TTC549 (cell line): Measurements from ENCODE around the gene ZNF831.

Source experiments
- FAIRE-seq: peaks from 2 replicates; lab custom pipeline; 2012; peaks lifted over from hg19 to GRCh38; lab: Jason Lieb, UNC

Gene ZNF831

GRCh38 chr20:59214606-59215547 lies 51.3 kb downstream of the ZNF831 start:
- FAIRE-seq, result no peak

- no peak for FAIRE-seq
Observed at GRCh38 chr20:59217173-59217572, 53.6 kb downstream of the ZNF831 start.

- peak; percentile 95 for FAIRE-seq
Observed at GRCh38 chr20:59217794-59218280, 54.2 kb downstream of the ZNF831 start.

GRCh38 chr20:59219211-59219610 lies 55.6 kb downstream of the ZNF831 start:
- FAIRE-seq, result no peak

GRCh38 chr20:59220161-59220560 lies 56.5 kb downstream of the ZNF831 start:
- no peak for FAIRE-seq

DNA sequence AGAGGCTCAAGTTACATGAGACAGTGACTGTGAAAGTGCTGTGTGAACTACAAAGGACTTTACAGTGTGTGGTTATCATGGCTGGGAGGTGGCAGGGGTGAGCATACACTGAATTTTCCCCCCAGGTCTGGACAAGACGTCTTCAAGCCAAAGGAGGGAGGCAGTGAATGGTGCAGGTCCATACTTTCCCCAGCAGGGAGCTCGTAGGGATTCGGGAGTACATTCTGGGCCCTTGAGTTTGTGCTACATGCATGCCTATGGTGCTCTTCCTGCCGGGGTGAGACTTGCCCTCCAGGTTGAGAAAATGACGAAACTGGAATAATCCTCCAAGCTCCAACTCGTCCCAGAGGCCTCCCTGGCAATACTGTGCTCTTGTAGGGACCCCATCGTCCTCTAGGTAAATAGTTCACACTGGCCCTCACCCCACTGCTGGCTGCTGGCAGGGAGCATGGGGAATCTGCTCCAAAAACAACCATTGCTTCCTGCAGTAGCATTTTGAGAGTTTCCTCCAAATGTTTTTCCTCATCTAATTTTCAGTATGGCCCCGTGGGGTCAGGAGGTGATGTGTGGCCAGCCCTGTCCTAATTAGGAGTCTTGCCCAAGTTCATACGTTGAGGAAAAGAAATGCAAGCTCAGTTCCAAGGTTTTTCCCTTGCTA lies 57.6 kb downstream of the ZNF831 start:
- FAIRE-seq, result no peak

DNA sequence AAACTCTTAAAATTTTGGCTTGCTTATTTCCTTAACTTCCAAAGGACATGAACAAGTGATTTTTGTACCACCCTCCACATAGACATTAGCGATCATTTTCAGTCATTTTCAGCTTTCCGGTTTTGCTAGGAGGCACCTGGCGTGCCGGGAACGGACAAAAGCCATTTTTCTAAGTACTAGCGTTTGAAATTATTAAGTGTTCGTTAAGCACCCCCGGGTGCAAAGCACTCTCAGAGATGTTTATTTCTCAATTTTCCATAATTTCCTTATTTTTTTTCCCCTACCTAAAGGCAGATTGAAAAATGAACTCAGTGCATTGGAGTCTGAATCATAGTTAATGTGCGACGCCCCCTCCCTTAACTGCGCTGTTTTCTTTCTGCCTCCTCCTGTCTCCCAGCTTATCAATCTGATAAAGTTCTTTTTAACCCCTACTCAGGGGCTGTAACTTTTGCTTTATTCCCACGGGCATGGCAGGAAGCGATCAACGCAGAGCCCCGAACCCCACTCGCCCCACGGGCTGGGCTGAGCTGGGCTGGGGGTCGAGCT lies 58.2 kb downstream of the ZNF831 start:
- no peak for FAIRE-seq

DNA sequence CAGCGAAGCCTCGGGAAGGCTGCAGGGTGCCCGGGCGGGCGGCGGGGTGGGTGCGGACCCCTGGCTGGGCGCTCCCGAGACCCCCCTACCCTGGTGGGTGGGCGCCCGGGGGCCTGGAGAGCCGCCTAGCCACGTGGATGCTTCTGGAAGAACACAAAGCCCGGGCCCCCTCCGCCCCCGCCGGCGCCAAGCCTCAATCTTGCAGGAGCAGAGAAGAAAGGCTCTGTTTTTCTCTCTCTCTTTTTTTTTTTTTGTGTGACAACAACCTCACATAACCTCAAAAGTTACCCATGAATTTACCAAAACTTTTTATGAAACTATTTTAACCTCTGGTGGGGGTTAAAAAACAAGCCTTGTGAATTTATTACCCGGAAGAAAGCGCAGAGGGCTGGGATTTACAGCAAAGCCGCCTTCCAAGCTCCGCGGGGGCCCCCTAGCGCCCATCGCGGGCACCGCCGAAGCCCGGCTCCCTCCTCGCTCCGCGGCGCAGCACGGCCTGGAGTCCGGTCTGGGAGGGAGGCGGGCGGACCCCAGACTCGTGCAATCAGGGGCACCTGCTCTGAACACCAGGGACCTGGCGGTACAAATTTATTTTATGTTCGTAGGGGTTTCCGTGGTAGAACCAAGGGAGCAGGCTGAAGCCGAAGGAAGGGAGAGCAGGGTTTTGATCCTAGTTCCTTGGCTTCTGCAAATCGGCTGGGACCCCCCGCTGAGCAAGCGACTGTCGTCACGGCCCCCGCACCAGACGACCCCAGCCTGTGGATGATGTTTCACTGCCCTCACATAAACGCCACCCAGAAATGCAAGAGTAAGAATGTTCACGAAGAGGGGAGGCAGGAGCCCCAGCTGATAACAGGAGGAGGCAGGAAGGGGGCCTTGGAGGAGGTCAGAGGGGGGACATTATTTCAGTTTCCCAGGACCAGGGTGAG lies 58.9 kb downstream of the ZNF831 start:
- FAIRE-seq, result peak; percentile 83

DNA sequence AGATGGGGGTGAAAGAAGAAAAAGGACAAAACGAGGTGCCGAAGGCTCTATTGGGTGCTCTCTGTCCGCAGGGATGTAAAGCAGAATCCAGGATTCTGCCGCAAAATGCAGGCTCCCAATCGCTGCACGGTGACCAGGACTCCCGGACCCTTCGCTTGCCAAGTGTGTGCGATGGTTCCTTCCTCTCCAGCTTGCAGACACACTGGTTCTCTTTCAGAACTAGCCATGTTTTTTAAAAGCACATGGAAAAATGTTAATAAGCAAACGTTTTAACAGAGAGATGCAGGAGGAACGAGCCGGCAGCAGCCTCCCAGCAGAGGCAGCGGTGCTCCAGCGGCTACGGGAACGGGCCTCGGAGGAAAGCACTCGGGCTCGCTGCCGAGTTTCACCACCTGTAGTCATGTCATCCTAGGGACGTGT lies 59.6 kb downstream of the ZNF831 start:
- FAIRE-seq, result no peak

GRCh38 chr20:59223750-59224149 lies 60.1 kb downstream of the ZNF831 start:
- FAIRE-seq, result no peak

GRCh38 chr20:59224236-59224635 lies 60.6 kb downstream of the ZNF831 start:
- FAIRE-seq, result no peak

- FAIRE-seq, result no peak
Observed at GRCh38 chr20:59230385-59230784, 66.8 kb downstream of the ZNF831 start.

- FAIRE-seq, result no peak
Observed at GRCh38 chr20:59231124-59231804, 67.6 kb downstream of the ZNF831 start.

- no peak for FAIRE-seq
Observed at GRCh38 chr20:59232618-59233017, 69.0 kb downstream of the ZNF831 start.

- no peak for FAIRE-seq
Observed at GRCh38 chr20:59235226-59235625, 71.6 kb downstream of the ZNF831 start.

GRCh38 chr20:59240006-59240405 lies 76.4 kb downstream of the ZNF831 start:
- no peak for FAIRE-seq

DNA sequence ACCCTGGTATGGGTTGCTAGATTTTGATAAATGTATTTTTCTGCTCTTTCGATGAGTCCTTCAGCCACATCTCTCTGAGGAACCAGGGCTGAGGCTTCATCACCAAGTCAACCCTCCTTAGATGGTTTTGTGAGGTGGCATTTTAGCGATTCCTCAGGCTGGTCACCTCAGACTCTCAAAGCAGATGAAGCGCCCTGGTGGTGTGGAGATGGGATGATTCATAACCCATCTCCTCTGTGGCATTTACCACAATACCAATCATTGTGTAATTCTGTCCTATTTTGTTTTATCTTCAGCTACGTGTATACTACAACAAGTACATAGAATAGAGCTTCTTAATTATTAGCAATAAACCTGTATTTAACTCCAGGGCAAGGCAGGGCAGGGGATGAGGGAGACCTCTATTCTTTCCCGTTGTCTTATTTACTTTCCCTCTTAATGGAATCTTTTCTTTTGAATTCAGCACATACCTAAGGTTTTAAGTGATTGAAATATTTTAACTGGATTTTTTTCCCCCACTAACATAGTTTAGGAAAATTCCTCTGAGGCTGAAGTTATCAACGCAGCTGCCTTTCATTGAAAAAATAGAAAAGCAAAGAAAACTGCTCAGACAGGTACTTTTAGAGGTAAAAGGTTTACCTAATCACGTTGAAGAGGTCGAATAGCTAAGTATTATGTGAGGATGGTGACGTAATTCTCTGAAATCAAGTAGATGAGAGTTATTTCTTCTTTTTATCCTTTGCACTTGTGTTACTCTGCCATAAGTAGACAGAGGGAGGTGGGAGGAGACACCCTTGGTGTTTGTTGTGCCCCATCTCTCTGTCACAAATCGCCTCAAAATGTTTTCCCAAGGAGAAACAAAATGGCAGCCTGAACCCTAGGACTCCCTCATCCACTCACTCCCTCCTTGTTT lies 79.3 kb downstream of the ZNF831 start:
- no peak for FAIRE-seq

GRCh38 chr20:59246691-59247400 lies 83.2 kb downstream of the ZNF831 start:
- FAIRE-seq, result no peak
